ENCODE measurements around the gene PCK1. TPM values are rescaled to one million over a fixed set of nuclear protein-coding genes. Genes with fewer than 3 reads are reported as not detected.

The PCK1 gene
- total RNA-seq, 1 donor from 2014 or later, result not detected

- Mint-ChIP-seq H3K9me3 (no peaks in the 10 kb centered on the region), H3K27ac (ENCODE audit: unreplicated experiment) (no peak overlapping the region), H3K4me1 (no peaks in the 10 kb centered on the region), H3K27me3 (ENCODE audit: low read depth) (peaks cover 35% of the 10 kb centered on the region), H3K4me3 (no peak overlapping the region), H3K36me3 (ENCODE audit: low read depth) (no peaks in the 10 kb centered on the region)
- no peak for TF ChIP-seq CTCF (conservative IDR thresholded peaks at IDR 0.05)
- no peak for DNase-seq (ENCODE audit: low read depth, low spot score)
Observed at GRCh38 chr20:57555457-57556184, 5.3 kb upstream of the PCK1 start.

- H3K9me3 Mint-ChIP-seq, result no peaks in the 10 kb centered on the region
- no peaks in the 10 kb centered on the region for H3K36me3 Mint-ChIP-seq (ENCODE audit: low read depth)
- peak overlapping the region; percentile 35 for H3K27ac Mint-ChIP-seq (ENCODE audit: unreplicated experiment)
- no peak overlapping the region for H3K4me3 Mint-ChIP-seq
- peaks cover 3% of the 10 kb centered on the region for H3K4me1 Mint-ChIP-seq
- no peak for TF ChIP-seq CTCF (conservative IDR thresholded peaks at IDR 0.05)
- H3K27me3 Mint-ChIP-seq (ENCODE audit: low read depth), result peaks cover 35% of the 10 kb centered on the region
- DNase-seq (ENCODE audit: low read depth, low spot score), result no peak
Observed at GRCh38 chr20:57556980-57557274, 4.0 kb upstream of the PCK1 start.

- no peaks in the 10 kb centered on the region for H3K36me3 Mint-ChIP-seq (ENCODE audit: low read depth)
- H3K9me3 Mint-ChIP-seq, result no peaks in the 10 kb centered on the region
- H3K4me3 Mint-ChIP-seq, result no peak overlapping the region
- H3K27me3 Mint-ChIP-seq (ENCODE audit: low read depth), result peaks cover 35% of the 10 kb centered on the region
- peaks cover 3% of the 10 kb centered on the region for H3K4me1 Mint-ChIP-seq
- TF ChIP-seq CTCF (conservative IDR thresholded peaks at IDR 0.05), result no peak
- no peak for DNase-seq (ENCODE audit: low read depth, low spot score)
- H3K27ac Mint-ChIP-seq (ENCODE audit: unreplicated experiment), result no peak overlapping the region
Observed at GRCh38 chr20:57557926-57558613, 2.8 kb upstream of the PCK1 start.

- H3K4me3 Mint-ChIP-seq, result no peak overlapping the region
- peaks cover 3% of the 10 kb centered on the region for H3K4me1 Mint-ChIP-seq
- no peak for TF ChIP-seq CTCF (conservative IDR thresholded peaks at IDR 0.05)
- H3K9me3 Mint-ChIP-seq, result no peaks in the 10 kb centered on the region
- H3K27ac Mint-ChIP-seq (ENCODE audit: unreplicated experiment), result no peak overlapping the region
- no peaks in the 10 kb centered on the region for H3K36me3 Mint-ChIP-seq (ENCODE audit: low read depth)
- H3K27me3 Mint-ChIP-seq (ENCODE audit: low read depth), result peaks cover 35% of the 10 kb centered on the region
- no peak for DNase-seq (ENCODE audit: low read depth, low spot score)
Observed at GRCh38 chr20:57558614-57559288, 2.2 kb upstream of the PCK1 start.

- peaks cover 3% of the 10 kb centered on the region for H3K4me1 Mint-ChIP-seq
- DNase-seq (ENCODE audit: low read depth, low spot score), result no peak
- TF ChIP-seq CTCF (conservative IDR thresholded peaks at IDR 0.05), result no peak
- H3K36me3 Mint-ChIP-seq (ENCODE audit: low read depth), result no peaks in the 10 kb centered on the region
- H3K27me3 Mint-ChIP-seq (ENCODE audit: low read depth), result peaks cover 35% of the 10 kb centered on the region
- H3K4me3 Mint-ChIP-seq, result no peak overlapping the region
- H3K9me3 Mint-ChIP-seq, result no peaks in the 10 kb centered on the region
- no peak overlapping the region for H3K27ac Mint-ChIP-seq (ENCODE audit: unreplicated experiment)
Observed at GRCh38 chr20:57559289-57559634, 1.6 kb upstream of the PCK1 start.

Data from neural crest cell (in vitro differentiated cells).